NCI-H2171 treated with DMSO at 0.1 percent for 48 hours (cell line): ENCODE data around the gene LGALS7.
"Not testable (repeated sequence)": the region's sequence is repeated elsewhere in the genome, so short reads cannot be mapped to it uniquely, and the experiment has no call there.

Experiments used
- DNase-seq: peaks from one replicate; lab custom pipeline; 2025; lab: John Stamatoyannopoulos, UW

Gene LGALS7

DNA sequence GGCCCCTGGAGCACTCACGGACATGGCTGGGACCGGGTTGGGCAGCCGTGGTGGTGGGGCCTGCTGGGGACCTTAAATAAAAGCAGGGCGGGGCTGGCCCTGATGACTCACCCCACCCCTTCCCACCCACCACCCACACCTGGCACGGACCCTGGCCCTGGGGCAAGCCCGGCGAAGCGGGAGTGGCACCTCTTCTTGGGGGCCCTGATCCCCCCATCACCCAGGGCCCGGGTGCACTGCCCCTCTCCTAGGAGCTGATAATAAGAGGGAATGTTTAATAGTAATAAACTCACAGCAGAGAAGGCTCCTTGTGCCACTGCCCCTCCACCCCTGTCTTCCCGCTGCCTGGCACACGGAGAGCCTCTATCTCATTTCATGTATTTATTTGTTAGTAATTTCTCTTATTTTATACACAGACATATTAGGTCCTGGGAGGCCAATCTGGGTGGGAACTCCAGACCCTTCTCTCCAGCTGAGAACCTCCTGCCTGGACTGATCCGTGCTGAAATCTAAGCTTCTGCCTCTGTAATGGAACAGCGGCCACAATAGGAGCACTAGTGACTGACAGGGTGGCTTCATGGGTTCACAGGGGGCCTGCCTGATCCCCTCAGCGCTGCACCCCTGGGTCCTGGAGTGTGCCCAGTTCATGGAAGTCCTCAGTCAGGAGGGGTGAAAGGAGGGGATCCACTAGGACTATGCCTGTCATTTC, at the start of gene LGALS7:
Gene LGALS7, minus strand, starts transcription at position 49 of the 709 bp plus-strand sequence. Its CDS starts 25 bp downstream, at position 24.
- DNase-seq = peak; percentile 46

DNA sequence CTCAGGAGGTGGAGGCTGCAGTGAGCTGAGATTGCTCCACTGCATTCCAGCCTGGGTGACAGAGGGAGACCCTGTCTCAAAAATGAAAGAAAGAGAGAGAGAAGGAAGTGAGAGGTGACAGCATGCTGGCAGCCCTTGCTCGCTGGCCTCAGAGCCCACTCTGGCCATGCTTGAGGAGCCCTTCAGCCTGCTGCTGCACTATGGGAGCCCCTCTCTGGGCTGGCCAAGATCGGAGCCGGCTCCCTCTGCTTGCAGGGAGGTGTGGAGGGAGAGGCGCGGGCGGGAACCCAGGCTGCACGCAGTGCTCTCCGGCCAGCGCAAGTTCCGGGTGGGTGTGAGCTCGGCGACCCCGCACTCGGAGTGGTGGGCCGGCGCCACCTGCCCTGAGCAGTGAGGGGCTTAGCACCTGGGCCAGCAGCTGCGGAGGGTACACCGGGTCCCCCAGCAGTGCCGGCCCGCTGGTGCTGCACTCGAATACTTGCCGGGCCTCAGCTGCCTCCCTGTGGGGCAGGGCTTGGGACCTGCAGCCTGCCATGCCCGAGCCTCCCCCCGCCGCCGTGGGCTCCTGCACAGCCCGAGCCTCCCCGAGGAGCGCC, 48.0 kb upstream of the LGALS7 start:
- not testable (repeated sequence) for DNase-seq

DNA sequence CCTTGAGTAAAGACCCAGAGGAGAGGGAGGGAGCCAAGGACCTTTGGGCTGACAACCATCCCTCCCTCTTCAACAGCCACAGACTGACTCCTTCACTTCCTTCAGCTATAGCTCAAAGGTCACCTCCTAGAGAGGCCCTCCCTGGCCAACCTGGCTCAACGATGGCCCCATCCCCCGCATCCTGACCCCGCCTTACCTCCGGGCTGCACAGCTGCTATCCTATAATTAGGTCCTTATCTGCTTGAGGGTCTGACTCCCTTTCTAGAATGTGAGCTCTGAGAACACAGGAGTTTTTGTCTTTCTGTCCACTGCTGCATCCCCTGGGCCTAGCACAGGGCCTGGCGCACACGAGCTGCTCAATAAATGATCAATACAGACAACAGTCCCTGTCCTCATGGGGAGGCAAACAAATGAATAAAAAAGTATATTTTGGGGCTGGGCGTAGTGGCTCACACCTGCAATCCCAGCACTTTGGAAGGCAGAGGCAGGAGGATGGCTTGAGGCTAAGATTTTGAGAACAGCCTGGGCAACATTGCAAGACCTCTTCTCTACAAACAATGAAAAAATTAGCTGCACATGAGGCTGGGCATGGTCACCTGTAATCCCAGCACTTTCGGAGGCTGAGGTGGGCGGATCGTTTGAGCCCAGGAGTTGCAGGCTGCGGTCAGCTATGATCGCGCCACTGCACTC, 46.1 kb upstream of the LGALS7 start:
- no peak for DNase-seq

DNA sequence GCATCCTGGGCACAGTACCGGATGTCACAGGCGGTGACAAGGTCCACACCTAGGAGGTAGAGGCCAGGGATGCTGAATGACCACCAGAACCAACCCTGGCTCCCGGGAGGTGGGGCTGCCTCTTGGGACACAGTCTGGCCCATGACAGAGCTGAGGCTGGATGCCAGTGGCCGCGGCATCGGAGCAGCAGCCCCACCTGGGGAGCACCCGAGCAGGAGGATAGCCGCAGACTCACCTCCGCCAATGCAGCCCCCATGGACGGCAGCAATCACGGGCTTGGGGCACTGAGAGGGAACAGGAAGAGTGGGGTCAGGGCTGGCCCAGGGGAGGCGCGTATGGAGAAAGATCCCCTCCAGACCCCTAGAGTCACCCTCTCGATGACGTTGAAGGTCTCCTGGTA, 43.8 kb upstream of the LGALS7 start:
- no peak for DNase-seq

DNA sequence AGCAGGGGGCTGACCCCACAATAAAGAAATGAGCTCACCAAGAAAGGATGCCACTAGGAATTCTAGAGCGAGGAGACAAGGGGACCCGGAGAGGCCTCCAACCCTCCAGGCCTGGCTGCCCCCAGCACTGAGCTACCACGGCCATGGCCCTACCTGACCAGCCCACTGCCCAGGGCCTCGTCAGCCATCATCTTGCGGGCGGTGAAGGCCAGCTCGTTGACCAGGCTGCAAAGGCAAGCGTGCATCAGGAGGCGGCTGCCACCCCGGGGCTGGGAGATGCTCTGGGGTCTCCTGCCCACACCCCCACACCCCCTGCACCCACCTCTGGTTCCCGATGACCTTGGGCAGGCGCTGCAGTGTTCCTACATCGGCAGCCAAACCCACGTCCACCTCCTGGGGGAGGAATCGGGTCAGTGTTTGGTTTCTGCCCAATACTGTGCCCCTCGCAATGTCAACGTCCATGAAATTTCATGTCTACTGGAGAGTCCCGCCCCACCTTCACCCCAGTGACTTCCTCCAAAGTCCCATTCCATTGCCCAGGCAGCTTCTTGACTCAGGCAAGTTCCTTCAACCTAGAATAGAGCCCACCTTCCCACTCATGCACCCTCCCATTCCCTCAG, 42.9 kb upstream of the LGALS7 start:
- no peak for DNase-seq

DNA sequence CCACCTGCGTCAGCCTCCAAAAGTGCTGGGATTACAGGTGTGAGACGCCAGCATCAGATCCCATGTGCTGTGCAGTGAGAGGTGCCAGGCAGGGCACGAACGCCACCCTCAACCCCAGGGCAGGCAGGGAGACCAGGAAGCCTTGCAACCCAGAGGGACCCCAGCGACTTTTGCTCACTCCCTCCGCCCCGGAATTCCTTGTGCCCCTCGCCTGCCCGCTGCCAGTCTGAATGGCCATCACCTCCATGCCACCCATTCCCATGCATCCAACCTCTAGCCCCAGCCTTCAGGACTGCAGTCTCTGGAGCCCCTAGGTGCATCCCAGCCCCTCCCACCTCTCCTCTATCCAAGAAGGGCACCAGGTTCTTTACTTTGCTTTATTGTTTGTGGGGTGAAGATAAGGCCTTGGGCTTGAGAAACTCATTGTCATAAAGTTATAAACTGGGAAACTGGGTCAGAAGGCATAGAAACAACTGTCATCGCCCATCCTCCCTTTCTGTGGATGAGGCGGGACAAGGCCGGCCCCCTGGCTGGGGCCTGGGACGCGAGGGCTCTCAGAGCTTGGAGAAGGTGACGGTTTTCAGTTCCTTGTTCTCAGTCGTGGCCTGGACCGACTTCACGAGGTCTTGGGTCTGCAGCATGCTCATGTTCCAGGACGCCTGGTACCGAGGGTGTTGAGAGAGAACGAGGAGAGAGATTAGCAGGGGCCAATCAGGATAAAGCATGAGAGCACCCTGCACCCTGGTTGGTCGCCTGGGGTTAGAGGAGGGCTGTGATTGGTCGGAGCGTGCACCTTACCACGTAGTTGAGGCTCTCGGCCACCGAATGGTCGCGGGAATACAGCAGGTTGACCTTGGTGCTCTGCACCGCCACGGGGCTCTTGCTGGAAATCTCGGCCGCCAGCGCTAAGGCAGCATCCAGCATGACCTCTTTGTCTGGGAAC, 42.0 kb upstream of the LGALS7 start:
- no peak for DNase-seq

DNA sequence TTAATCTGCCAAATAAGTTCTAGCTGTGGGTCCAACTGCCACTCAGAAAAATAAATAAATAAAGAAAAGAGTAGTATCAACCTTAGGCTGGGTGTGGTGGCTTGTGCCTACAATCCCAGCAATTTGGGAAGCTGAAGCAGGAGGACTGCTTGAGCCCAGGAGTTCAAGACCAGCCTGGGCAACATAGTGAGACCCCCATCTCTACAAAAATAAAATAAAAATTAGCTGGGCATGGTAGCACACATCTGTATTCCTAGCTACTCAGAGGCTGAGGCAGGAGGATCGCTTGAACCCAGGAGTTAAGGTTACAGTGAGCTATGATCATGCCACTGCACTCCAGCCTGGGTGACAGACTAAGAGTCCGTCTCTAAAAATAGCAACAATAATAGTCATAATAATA, 40.6 kb upstream of the LGALS7 start:
- DNase-seq = not testable (repeated sequence)

DNA sequence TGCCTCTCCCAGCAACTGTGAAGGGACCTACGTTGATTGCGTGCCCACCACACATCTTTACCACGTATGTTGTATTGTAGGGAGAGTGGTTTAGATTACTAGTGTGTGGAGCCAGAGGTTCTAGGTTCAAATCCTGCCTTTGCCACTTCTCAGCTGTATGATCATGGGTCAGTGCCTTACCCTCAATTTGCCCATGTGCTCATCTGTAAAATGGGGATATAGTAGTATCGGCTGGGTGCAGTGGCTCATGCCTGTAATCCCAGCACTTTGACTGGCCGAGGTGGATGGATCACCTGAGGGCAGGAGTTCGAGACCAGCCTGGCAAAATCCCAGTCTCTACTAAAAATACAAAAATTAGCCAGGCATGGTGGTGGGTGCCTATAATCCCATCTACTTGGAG, 40.0 kb upstream of the LGALS7 start:
- DNase-seq = no peak

DNA sequence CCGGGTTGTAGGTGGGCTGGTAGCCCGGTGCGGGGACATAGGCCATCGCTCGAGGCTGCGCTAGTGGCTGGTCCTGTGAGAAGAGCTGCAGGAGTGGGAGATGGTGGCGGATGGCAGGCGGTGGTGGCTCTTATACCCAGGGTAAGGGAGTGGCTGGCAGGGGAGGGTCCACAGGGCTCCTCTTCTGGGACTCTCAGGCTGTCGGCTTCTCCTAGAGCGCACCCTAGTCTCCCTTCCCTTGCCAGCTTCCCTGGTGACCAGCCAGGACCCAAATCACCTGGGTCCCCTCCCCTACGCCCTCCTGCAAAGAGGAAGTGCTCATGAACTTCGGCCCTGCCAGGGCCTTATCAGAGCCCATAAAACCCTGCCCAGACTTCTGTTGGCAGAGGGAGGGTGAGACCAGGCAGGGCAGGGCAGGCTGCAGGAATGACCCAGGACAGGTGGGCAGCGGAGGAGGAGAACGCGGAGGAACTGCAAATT, 39.6 kb upstream of the LGALS7 start, which contains the start of gene LGALS4:
Gene LGALS4, minus strand, starts transcription at position 105 of the 480 bp plus-strand sequence. Its CDS starts 59 bp downstream, at position 46.
- DNase-seq = no peak

DNA sequence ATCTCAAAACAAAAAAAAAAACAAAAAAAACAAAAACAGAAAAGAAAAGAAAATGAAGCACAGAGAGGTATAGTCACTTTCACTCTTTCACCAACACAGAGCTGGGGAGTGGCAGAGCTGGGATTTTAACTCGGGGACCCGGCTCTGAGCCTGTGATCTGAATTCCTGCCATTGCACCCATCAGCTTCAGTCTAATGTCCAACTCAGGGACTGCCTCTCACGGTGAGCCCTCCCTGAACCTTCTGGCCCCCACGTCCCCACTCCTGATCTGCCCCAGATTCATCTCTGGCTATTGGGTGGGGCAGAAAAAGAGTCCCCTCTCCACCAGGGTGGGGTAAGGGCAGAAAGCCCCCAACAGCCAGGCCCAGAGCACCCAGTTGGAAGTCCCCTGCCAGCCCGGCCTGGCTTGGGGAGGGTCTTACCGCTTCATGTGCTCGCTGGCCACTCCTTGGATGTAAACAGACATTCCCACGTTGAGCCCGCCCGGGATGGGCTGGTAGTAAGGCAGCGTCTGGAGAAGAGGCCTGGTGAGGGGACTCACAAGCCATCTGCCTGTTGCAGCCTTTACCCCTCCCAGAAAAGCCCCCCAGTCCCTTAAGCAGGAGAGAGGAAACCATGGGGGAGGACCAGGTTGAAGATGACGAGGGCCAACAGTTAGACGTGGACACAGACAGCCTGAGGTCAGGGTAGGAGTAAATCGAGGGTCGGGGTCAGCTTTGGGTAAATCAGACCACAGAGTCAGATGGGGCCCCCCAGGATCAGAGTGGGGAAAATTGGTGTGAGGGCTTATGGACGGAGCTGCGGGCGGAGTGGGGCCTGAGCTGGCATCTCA, 38.9 kb upstream of the LGALS7 start:
- DNase-seq = no peak

DNA sequence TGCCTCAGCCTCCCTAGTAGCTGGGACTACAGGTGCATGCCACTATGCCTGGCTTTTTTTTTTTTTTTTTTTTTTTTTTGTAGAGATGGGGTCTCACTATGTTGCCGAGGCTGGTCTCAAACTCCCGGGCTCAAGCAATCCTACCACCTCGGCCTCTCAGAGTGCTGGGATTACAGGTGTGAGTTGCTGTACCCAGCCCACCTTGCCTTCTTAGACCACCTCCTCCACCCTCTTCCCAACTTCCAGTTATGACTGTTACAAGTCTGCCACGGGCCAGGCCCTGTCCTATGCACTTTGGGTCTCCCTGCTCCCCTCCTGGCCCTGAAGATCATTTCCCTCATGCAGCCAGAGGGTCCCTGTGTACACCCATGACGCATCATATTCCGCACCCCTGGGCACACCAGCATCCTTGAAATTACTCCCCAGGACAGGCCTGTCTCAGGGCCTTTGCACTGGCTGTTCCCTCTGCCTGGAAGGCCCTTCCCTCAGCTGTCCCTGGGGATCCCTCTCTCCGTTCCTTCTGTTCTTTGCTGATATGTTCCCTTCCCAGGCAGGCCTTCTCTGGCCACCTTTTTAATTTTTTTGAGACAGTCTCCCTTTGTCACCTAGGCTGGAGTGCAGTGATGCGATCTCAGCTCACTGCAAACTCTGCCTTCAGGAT, 36.4 kb upstream of the LGALS7 start:
- DNase-seq = no peak

DNA sequence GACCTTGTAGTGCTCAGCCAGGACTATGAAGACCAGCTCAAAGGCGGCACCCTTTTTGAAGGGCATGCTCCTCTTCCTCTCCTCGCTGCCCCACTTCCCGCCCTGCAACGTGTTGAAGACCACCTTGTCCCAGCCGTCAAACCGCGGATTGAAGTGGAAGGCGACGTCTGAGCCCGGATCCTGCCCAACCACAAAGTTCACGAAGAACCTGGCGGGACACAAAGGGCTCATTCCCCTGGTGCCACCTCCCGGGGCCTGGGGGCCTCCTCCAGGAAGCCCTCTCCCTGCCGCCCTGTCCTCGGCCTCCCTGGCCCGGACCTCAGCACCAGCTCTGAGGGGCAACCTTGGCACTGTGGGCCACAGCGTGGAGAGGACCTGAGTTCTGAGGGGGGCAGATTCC, 35.4 kb upstream of the LGALS7 start:
- no peak for DNase-seq

DNA sequence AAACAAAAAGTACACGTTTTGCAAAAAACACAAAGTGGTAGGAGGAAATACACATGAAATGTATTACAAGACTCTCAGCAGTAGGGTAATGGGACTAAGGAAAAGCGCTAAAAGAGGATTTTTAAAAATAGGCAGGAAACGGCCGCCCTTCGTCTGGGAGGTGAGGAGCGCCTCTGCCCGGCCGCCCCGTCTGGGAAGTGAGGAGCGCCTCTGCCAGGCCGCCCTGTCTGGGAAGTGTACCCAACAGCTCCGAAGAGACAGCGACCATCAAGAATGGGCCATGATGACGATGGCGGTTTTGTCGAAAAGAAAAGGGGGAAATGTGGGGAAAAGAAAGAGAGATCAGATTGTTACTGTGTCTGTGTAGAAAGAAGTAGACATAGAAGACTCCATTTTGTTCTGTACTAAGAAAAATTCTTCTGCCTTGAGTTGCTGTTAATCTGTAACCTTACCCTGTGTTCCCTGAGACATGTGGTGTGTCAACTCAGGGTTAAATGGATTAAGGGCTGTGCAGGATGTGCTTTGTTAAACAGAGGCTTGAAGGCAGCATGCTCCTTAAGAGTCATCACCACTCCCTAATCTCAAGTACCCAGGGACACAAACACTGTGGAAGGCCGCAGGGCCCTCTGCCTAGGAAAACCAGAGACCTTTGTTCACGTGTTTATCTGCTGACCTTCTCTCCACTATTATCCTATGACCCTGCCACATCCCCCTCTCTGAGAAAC, 34.2 kb upstream of the LGALS7 start:
- DNase-seq = not testable (repeated sequence)

DNA sequence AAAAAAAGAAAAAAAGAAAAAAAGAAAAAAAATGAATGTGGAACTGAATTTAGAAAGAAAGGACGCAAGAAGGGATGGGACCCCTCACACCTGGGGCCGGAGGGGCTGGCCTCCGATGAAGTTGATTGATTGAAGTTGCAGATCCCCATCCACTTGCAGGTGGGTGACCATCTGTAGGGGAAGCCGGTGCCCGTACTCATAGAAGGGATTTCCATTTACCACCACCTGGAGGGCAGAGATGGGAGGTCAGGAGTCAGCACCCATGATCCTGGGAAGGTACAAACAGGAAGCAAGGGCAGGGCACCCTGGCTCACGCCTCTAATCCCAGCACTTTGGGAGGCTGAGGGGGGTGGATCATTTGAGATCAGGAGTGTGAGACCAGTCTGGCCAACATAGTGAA, 33.1 kb upstream of the LGALS7 start:
- DNase-seq = no peak

DNA sequence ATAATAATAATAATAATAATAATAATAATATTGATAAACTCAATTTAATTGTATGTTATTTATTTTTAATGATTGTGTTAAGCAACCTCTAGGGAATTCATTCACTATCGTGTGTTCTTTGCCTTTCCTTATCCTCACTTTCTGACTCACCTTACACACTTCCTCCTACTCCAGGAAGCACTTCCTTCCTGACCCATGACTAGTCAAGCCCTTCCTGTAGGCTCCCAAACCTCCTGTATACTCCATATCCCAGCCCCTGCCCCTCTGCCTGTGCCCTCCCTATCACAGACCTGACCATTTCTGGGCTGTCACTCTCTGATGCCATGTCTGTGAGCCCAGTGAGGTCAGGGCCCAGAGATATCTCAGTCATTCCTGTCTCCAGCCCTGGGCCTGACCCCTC, 31.9 kb upstream of the LGALS7 start:
- no peak for DNase-seq

DNA sequence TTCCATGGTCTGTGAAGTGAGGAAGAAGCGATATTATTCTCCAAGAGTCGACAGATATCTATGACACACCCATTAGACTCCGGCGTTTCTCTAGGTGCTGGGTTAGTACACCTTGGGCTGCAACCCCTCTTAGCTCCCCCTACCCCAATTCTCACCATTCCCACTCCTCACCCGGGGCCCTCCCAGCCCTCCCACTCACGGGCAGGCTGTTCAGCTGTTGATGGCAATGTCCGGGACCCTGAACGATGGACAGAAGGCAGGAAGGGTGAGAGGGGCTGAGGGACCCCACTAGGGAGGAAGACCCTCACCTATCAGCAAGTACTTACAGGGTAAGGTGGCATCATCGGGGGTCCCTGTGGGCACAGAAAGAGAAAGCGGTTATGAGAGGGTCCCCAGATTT, 30.2 kb upstream of the LGALS7 start:
- no peak for DNase-seq

DNA sequence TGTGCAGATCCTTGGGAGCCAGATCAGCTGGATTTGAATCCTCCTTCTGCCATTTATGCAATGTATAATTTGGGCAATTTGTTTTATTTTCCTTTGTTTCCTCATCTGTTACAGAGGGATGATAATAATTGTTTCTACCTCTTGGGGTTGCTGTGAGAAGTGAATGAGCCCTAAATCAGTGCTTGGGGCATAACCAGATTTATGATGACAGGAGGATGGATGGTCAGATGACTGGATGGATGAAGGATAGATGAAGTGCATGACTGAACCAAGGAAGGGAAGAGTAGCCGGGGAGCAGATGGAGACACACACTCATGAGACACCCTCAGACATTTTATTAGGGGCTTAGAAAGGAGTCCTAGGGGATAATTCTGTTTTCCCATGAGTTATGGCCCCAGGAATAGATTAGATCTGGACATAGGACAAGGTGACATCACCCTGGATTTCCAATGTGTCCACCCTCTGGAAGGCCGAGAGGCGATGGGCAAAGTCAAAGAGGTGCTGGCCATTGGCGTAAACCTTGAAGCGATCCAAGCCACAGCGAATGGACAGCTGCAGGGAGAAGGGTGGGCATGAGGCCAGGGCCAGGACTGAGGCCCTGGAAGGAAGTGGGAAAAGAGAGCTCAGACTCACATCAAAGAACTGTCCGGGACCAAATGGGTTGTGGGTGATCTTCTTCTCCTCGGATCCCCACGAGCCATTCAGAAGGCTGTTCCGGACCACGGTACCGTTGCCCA, 28.2 kb upstream of the LGALS7 start:
- no peak for DNase-seq

DNA sequence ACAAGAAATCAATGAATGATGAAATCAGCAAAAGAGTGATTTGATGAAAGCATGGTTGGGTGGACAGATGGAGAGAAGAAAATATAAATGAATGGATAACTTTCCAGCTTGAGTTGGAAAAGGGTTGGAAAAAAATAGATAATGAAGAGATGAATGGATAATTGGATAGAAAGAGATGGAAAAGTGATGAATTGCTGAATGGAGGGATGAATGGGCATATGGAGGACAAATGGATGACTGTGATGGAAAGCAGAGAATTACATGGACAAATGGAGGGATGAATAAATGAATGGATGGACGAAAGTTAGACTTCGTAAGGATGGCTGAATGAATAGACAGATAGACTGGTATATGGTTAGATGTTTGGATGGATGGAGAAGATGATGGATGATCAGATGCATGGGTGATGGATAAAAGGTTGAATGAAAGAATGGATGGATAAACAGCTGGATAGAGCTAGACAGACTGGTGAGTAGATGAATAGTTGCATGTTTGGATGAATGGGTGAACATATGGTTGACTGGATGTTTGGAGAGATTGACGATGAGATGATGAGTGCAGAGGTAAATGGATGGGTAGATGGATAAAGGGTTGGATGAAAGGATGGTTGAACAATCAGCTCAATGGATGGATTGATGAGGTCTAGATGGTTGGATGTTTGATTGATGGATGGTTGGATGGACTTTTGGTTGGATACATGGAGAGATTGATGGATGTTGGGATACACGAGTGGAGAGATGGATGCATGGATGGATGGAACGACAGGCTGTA, 27.4 kb upstream of the LGALS7 start:
- no peak for DNase-seq
